Tibial nerve (tissue), 4 donors: Measurements from ENCODE around the gene CREB3L4.

Experiments used
- CTCF ChIP-seq, 5 experiments: fragments of 200-600 bp in 3 of 5; fragments of 450-650 bp in 2 of 5; sonication (generic) in 3 of 5; IDR thresholded peaks; one replicate each; pipeline ENCODE4 v1.5.1; 2016 to 2019; ENCODE audit warnings: antibody characterized with exemption in 5 of 5, mild to moderate bottlenecking in 3 of 5, moderate library complexity in 2 of 5
- EP300 ChIP-seq, 2 donors: sonication (generic); formaldehyde crosslinking; IDR thresholded peaks; one replicate each; pipeline ENCODE4 v1.6.1; 2017; ENCODE audit warnings: antibody characterized with exemption in 2 of 2, mild to moderate bottlenecking in 1 of 2
- POLR2A ChIP-seq, 2 donors: fragments of 450-650 bp; IDR thresholded peaks; one replicate each; pipeline ENCODE4 v1.6.1; 2017; ENCODE audit warnings: antibody characterized with exemption in 2 of 2, mild to moderate bottlenecking in 2 of 2, moderate library complexity in 2 of 2

GRCh38 chr1:153945795-153946621 is 21.7 kb upstream of the CREB3L4 start:
- TF ChIP-seq CTCF (IDR thresholded peaks at IDR 0.05) (no peak), EP300 (IDR thresholded peaks at IDR 0.05) (peak; percentile 73 to 94), POLR2A (IDR thresholded peaks at IDR 0.05) (peak in 1 of 2 donors; percentile 53)
